ENCODE data around the gene SESN2.
A peak's percentile ranks its signal among the peaks of the same experiment; 100 is the strongest.

SESN2 gene

GRCh38 chr1:28249866-28250295 lies 9.4 kb upstream of the SESN2 start:
- DNase-seq, result no peak

DNA sequence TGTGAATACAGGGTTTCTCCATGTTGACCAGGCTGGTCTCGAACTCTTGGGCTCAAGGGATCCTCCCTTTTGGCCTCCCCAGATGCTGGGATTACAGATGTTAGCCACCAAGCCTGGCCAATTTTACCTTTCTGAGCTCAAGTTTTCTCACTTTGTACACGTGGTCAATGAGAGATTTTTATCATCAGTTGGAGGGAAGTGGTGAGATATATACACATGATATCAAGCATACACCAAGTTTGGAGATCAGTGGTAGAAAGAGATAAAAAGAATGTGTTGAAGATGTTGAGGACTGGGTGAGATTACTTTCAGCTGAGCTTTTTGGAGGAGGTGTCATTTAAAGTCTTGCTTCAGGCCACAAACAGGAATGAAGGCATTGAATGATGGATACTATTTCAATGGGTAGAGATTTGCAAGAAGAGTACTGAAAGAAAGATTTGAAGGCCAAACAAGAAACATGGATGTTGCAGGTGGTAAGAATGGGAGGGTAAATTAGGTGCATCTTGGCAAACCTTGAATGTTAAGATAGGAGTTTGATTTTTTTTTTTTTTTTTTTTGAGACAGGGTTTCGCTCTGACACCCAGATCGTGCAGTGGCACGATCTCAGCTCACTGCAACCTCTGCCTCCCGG lies 3.0 kb upstream of the SESN2 start:
- DNase-seq, result no peak

GRCh38 chr1:28257736-28258135 lies 1.6 kb upstream of the SESN2 start:
- DNase-seq, result no peak

DNA sequence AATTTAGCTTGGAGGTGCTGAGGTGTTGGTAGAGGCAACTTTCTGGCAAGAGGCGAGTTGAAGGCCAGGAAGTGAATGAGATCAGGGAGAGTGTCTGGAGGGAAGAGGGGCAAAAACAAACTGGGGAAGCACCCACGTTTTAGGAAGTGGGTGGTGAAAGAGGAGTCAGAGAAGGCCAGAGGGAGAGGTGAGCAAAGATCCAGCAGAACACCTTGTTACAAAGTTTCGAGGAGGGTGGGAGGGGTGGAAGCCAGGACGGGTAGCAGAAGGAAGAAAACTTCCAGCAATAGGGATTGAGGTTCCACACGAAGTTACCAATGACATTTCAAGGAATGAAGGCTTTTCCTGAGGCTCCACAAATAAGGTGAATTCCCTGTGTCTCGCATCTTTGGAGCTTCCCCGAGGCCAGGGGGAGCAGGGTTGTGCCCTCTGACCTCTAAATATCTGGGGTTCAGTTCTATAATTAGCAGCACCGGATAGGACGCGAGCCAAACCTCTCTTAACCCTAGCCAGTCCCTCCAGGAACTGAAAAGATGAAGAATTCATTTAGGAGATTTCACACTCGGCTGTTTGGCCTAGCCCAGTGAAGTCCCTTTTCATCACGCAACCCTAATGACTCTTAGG lies 578 bp upstream of the SESN2 start:
- no peak for DNase-seq

GRCh38 chr1:28259934-28260802 lies 850 bp downstream of the SESN2 start:
- DNase-seq, result peak in 1 of 2 experiments; percentile 18

GRCh38 chr1:28260803-28261174 lies 1.5 kb downstream of the SESN2 start:
- DNase-seq, result no peak

DNA sequence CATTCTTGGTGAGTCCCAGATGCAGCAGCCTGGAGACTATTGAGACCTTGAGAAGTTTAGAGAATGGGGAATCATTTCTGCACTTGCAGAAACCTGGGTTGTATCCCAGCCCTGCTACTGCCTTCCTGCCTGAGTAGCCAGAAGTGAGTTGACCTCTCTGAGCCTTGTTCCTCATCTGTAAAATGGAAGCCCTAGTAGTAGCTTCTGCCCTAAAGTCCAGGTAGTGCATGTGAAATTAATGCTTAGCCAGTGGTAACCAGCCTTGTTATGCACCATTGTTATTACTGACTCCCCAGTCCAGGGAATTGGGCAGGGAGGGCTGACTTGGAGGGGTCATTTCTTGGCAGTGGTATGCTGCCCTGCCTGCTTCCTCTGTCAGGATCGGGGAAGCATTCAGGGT lies 5.6 kb downstream of the SESN2 start:
- DNase-seq, result no peak

DNA sequence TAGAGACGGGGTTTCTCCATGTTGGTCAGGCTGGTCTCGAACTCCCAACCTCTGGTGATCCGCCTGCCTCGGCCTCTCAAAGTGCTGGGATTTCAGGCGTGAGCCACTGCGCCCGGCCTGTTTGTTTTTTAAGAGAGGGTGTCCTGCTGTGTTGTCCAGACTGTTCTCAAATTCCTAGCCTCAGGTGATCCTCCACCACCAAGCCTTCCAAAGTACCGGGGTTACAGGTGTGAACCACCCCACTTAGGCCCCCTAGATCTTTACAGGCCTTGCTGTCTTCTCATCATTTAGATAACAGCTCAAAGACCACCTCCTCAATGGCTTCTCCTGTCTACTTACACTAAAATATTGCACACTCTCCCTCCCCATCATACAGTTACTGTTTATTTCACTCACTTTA lies 6.3 kb downstream of the SESN2 start:
- DNase-seq, result no peak

- no peak for DNase-seq
These were observed 7.6 kb downstream of the SESN2 start for GRCh38 chr1:28266920-28267322.

DNA sequence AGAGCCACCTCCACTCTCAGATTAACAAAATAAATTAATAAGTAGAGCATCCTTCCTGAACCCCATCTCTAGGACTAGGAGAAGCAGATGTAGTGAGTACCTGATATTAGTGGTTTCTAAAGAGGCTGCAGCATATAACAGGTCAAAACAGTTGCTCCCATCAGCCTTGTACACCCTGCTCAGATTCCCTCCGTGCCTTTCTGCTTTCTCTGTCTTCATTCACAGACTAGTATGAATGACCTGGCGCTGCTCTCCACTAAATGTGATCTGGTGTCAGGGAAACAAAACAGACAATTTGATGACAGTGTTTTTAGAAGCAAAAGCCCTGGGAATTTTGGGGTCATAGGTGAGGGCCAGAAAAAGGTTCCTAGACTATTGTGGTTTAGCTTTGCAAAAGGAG lies 8.3 kb downstream of the SESN2 start:
- no peak for DNase-seq

- no peak for DNase-seq
These were observed 10.2 kb downstream of the SESN2 start for GRCh38 chr1:28269529-28269928.

DNA sequence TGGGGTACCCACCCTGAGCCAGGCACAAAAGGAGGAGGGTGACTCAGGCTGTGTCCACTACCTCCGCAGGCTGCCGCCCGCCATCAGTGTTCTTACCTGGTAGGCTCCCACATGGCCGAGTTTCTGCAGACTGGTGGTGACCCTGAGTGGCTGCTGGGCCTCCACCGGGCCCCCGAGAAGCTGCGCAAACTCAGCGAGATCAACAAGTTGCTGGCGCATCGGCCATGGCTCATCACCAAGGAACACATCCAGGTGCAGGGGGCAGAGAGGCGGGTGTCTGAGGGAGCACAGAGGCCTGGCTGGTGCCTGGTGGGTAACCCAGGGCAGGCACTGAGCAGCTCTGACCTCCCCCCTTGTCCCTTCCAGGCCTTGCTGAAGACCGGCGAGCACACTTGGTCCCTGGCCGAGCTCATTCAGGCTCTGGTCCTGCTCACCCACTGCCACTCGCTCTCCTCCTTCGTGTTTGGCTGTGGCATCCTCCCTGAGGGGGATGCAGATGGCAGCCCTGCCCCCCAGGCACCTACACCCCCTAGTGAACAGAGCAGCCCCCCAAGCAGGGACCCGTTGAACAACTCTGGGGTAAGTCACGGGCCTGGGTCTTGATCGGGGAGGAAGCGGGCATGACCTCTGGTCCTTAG lies 13.0 kb downstream of the SESN2 start:
- DNase-seq, result no peak

DNA sequence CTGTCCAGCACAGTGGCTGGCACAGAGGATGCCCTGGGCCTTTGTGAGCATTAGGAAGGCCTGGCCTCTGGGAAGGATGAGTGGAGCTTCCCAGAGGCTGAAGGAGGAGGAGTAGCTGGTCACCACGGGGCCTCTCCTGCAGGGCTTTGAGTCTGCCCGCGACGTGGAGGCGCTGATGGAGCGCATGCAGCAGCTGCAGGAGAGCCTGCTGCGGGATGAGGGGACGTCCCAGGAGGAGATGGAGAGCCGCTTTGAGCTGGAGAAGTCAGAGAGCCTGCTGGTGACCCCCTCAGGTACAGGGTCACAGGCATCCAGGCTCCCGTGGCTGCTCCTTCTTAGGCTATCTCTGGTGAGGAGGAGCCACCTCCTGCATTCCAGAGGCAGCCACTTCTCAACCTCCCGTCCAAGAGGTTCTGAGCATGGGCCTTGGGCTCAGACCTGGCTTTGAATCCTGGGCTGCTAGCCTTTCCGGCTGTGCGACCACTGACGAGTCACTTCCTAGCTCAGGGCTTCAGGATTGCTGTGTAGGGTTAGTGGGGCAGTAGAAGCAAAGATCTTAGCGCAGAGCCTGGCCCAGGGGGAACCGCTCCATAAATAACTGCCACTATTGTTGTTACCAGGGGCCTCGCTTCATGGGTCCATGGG lies 14.0 kb downstream of the SESN2 start:
- no peak for DNase-seq

GRCh38 chr1:28278763-28279162 lies 19.4 kb downstream of the SESN2 start:
- DNase-seq, result no peak

GRCh38 chr1:28279721-28280120 lies 20.4 kb downstream of the SESN2 start:
- DNase-seq, result no peak

DNA sequence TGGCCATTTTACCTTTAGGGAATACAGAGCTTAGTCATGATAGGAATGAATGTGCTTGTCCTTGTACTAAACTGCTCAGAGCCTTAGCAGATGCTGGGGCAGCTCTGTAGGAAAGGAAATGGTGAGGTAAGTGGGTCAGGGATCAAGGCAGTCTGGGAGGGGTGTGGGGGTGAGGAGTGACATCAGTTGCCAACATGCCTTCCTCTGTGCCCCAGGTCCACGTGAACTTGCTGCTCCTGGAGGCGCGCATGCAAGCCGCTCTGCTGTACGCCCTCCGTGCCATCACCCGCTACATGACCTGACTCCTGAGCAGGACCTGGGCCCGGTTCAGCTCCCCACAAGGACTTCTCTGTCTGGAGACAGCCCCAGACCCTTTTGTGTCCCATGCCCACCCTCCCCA lies 21.2 kb downstream of the SESN2 start:
- no peak for DNase-seq

DNA sequence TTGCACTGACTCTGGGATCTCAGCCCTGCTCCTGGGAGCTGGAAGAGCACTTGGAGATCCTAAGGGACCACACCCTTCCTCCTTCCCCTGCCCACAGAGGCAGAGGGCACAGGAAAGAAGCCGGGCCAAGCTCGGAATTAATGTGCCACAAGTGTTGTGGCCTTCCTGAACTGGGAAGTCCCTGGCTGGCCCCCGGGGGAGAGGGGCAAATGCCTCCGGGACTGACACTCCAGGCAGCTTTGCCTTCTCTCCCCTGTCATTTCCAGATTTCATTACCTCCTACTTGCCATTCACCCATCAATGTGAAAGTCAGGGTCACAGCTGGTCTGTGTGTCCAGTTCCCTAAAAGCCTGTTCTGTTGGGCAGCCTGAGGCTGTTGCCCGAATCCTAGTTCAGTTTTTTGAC lies 21.7 kb downstream of the SESN2 start:
- no peak for DNase-seq

GRCh38 chr1:28281608-28282425 lies 22.5 kb downstream of the SESN2 start:
- no peak for DNase-seq

- no peak for DNase-seq
These were observed 23.4 kb downstream of the SESN2 start for GRCh38 chr1:28282426-28283407.

- no peak for DNase-seq
These were observed 26.8 kb downstream of the SESN2 start for GRCh38 chr1:28286111-28286510.

GRCh38 chr1:28288487-28288886 lies 29.2 kb downstream of the SESN2 start:
- DNase-seq, result no peak

All from NCI-H2081 (cell line).